ENCODE data around the gene AFF3. TPM values are rescaled to one million over a fixed set of nuclear protein-coding genes. Genes with fewer than 3 reads are reported as not detected.
"Not testable (repeated sequence)": the region's sequence is repeated elsewhere in the genome, so short reads cannot be mapped to it uniquely, and the experiment has no call there.

The AFF3 gene
- total RNA-seq, 1 donor from 2014 or later, result 44.6 TPM

DNA sequence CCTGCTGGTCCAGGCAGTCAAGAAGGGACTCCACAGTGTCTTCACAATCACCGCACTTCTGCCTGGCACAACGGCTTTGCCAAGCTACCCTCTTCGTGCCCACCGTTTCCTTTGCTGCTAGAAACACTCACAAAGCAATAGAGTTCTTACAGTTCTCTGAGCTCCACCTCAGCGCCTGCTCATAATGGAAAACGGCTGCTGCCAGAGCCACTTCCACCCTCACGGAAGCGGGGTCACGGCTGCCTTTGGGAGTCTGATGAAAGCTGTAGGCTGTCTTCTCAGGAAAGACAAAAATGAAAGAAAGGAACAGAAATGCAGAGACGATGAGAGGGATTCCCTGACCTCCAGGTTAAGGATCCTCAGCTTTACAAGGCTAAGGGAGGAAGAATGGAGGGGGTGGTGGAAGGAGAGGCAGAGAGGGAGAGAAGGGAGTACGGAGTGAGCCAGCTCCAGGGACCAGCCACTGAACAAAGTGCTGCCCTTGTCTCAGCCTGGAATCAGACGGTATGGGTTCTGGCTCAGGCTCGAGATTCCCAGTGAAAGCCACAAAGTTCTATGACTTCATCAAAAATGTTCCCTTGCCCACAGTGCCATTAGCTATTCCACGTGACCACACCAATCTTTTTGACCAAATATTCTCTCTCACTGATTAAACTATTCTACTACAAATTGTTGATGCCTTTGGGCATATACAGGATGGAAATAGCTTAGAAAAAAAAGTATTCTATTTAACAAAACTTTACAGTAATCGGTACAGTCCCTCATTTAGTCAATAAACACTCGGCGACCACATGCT, 58.8 kb downstream of the AFF3 start:
- ATAC-seq; H3K36me3 ChIP-seq; H3K4me3 ChIP-seq; DNase-seq; H3K27me3 ChIP-seq; H3K27ac ChIP-seq; H3K9me3 ChIP-seq; H3K4me1 ChIP-seq; intact Hi-C loops (cut with DNase I): not testable (repeated sequence)

DNA sequence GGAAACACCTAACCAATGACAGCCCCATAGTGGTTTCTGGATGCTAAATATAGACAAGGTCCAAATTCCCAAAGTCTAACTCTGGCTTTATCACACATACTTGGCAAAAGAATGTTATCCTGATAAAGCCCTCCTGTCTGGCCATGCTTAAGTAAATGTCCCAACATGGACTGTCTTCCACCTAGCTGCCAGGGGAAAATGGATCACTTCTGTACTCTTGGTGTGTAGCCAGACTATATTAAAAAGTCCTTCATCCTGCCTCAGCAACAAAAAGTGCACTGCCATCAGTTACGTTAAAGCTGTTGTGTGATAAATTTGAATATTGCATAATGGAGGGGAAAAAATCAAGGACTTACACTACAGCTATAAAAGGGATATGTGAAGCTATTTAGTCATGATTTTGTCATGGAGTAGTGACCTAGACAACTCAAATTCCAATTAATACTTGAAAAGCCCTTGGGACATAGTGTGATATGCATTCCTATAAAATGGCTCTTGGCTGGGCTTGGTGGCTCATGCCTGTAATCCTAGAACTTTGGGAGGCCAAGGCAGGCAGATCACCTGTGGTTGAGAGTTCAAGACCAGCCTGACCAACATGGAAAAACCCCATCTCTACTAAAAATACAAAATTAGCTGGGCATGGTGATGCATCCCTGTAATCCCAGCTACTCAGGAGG, 60.0 kb downstream of the AFF3 start:
- H3K27ac ChIP-seq; H3K27me3 ChIP-seq; intact Hi-C loops (cut with DNase I); H3K4me3 ChIP-seq; H3K36me3 ChIP-seq; DNase-seq; ATAC-seq; H3K9me3 ChIP-seq; H3K4me1 ChIP-seq: not testable (repeated sequence)

DNA sequence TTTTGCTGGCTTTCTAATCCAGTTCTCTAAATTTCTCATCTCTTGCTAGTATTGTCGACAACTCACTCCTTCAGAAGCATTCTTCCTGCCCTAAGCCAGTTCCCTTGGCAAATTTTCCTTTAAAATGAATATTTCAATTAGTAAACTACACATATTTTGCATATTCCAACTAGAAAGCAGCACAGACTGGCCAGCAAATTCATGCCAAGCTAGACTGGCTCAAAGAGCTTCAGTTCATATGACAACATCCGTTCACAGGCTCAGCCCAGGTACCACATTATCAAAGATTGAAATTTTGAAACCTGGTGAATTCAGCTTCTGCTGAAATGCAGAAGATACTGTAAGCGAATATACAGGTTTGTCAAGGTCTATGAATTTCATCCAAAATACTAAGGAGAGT, 64.5 kb downstream of the AFF3 start:
- TF ChIP-seq, protein P1, sequence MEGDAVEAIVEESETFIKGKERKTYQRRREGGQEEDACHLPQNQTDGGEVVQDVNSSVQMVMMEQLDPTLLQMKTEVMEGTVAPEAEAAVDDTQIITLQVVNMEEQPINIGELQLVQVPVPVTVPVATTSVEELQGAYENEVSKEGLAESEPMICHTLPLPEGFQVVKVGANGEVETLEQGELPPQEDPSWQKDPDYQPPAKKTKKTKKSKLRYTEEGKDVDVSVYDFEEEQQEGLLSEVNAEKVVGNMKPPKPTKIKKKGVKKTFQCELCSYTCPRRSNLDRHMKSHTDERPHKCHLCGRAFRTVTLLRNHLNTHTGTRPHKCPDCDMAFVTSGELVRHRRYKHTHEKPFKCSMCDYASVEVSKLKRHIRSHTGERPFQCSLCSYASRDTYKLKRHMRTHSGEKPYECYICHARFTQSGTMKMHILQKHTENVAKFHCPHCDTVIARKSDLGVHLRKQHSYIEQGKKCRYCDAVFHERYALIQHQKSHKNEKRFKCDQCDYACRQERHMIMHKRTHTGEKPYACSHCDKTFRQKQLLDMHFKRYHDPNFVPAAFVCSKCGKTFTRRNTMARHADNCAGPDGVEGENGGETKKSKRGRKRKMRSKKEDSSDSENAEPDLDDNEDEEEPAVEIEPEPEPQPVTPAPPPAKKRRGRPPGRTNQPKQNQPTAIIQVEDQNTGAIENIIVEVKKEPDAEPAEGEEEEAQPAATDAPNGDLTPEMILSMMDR (IDR thresholded peaks at IDR 0.05), result no peak
- Histone ChIP-seq H3K27ac (no peak overlapping the region), H3K9me3 (no peaks in the 10 kb centered on the region), H3K4me3 (no peak overlapping the region), H3K4me1 (no peaks in the 10 kb centered on the region), H3K27me3 (no peaks in the 10 kb centered on the region), H3K36me3 (no peaks in the 10 kb centered on the region)
- DNase-seq (no peak), ATAC-seq (no peak)
- intact Hi-C loops (cut with DNase I), result no loop called here

DNA sequence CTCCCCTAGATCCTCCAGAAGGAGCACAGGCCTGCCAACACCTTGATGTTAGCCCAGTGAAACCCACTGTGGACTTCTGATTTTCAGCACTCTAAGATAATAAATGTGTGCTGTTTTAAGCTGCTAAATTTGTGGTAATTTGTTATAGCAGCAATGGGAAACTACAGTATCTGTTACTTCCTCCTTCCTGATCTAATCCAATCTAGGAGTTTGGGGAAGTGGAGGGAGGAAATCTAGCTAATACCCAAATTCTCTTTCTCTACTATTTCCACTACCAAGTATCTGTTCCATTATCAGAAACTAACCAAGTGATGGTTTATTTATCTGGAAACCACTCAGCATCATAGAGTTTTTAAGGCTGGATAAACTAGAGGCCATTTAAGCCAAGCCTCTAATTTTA, 64.9 kb downstream of the AFF3 start:
- DNase-seq, result no peak
- no peak for ATAC-seq
- Histone ChIP-seq H3K4me3 (no peak overlapping the region), H3K27me3 (no peaks in the 10 kb centered on the region), H3K27ac (no peak overlapping the region), H3K36me3 (no peaks in the 10 kb centered on the region), H3K9me3 (no peaks in the 10 kb centered on the region), H3K4me1 (no peaks in the 10 kb centered on the region)
- TF ChIP-seq, protein P1 (IDR thresholded peaks at IDR 0.05), result no peak
- intact Hi-C loops (cut with DNase I), result no loop called here

DNA sequence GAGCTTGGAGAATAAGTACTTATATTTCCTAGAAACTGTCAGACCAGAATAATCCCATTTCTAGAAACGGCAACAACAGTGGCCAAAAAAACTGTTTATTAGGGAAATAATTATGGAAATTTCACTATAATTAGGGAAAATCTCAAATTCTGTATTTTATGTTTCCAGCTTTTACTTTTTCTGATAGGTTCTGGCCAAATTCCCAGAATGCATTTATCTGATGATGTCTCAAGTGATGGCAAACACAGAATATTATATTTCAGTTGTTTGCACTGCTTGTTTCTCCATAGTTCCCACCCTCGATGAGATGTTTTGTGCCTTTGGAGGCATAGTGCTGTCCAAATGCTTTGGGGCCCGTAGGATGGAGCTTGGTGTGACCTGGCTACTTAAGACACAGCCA, 66.9 kb downstream of the AFF3 start:
- H3K4me1 ChIP-seq, result no peaks in the 10 kb centered on the region
- intact Hi-C loops (cut with DNase I), result no loop called here
- no peaks in the 10 kb centered on the region for H3K9me3 ChIP-seq
- H3K27ac ChIP-seq, result no peak overlapping the region
- TF ChIP-seq, protein P1 (IDR thresholded peaks at IDR 0.05), result no peak
- ATAC-seq (no peak), DNase-seq (no peak)
- H3K27me3 ChIP-seq, result no peaks in the 10 kb centered on the region
- no peaks in the 10 kb centered on the region for H3K36me3 ChIP-seq
- H3K4me3 ChIP-seq, result no peak overlapping the region

DNA sequence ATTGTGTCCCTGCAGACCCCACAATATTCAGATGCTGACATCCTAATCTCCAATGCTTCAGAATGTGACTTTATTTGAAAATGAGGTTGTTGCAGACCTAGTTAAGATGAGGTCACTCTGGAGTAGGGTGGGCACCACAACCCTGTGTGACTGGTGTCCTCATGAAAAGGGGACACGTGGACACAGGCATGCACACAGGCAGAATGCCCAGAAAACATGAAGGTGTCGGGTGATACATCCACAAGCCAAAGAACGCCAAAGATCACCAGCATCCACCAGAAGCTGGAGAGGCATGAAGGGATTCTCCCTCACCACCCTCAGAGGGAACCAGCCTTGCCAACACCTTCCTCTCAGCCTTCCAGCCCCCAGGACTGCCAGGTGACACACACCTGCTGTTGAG, 69.3 kb downstream of the AFF3 start:
- ATAC-seq (no peak), DNase-seq (no peak)
- intact Hi-C loops (cut with DNase I), result no loop called here
- Histone ChIP-seq H3K36me3 (no peaks in the 10 kb centered on the region), H3K4me3 (no peak overlapping the region), H3K4me1 (no peaks in the 10 kb centered on the region), H3K27me3 (no peaks in the 10 kb centered on the region), H3K27ac (no peak overlapping the region), H3K9me3 (no peaks in the 10 kb centered on the region)
- TF ChIP-seq, protein P1 (IDR thresholded peaks at IDR 0.05), result no peak
